ENCODE data around the gene TMTC1. TPM values are rescaled to one million over a fixed set of nuclear protein-coding genes. Genes with fewer than 3 reads are reported as not detected.

TMTC1 gene
- total RNA-seq, 1 experiment from 2014 or later = 4.8 TPM

- ChIA-PET CTCF (no interaction called here), POLR2A (ENCODE audit: unreplicated experiment) (no interaction called here)
- Histone ChIP-seq H3K27me3 (ENCODE audit: insufficient read depth, low read depth) (no peaks in the 10 kb centered on the region), H3K79me2 (ENCODE audit: low read depth) (no peaks in the 10 kb centered on the region), H3K4me1 (replicated peaks; ENCODE audit: insufficient read depth) (no peaks in the 10 kb centered on the region), H3K9me2 (ENCODE audit: insufficient read depth) (no peaks in the 10 kb centered on the region), H2AFZ (no peak overlapping the region), H3K4me2 (no peak overlapping the region), H3F3A (ENCODE audit: insufficient read depth, low read depth) (no peaks in the 10 kb centered on the region), H3K4me3 (no peak overlapping the region), H3K9me3 (ENCODE audit: insufficient read depth, low read depth) (no peaks in the 10 kb centered on the region), H3K27ac (no peak overlapping the region), H3K36me3 (ENCODE audit: low read depth) (no peaks in the 10 kb centered on the region), H4K20me1 (ENCODE audit: insufficient read depth) (no peaks in the 10 kb centered on the region)
- no peak for TF ChIP-seq EZH2 (IDR thresholded peaks at IDR 0.05; ENCODE audit: low read depth)
- no peak for TF ChIP-seq CTCF (conservative IDR thresholded peaks at IDR 0.05)
- DNase-seq = no peak
- intact Hi-C loops (cut with micrococcal nuclease; ENCODE audit: unreplicated experiment) = no loop called here
- no TSS peak for BruUV-seq (replicated peaks)
Observed at GRCh38 chr12:29591140-29592020, 192.4 kb downstream of the TMTC1 start.

- CTCF ChIA-PET = no interaction called here
- H3K36me3 ChIP-seq (ENCODE audit: low read depth) = no peaks in the 10 kb centered on the region
Observed at GRCh38 chr12:29589851-29590250, 193.9 kb downstream of the TMTC1 start.

GRCh38 chr12:29589286-29589820 lies 194.4 kb downstream of the TMTC1 start:
- Histone ChIP-seq H3K9me2 (ENCODE audit: insufficient read depth) (no peaks in the 10 kb centered on the region), H3K27ac (no peak overlapping the region), H3K4me1 (replicated peaks; ENCODE audit: insufficient read depth) (no peaks in the 10 kb centered on the region), H3K4me2 (no peak overlapping the region), H3K27me3 (ENCODE audit: insufficient read depth, low read depth) (no peaks in the 10 kb centered on the region), H3K79me2 (ENCODE audit: low read depth) (no peaks in the 10 kb centered on the region), H4K20me1 (ENCODE audit: insufficient read depth) (no peaks in the 10 kb centered on the region), H3K36me3 (ENCODE audit: low read depth) (no peaks in the 10 kb centered on the region), H3K9me3 (ENCODE audit: insufficient read depth, low read depth) (no peaks in the 10 kb centered on the region), H2AFZ (no peak overlapping the region), H3F3A (ENCODE audit: insufficient read depth, low read depth) (no peaks in the 10 kb centered on the region), H3K4me3 (no peak overlapping the region)
- DNase-seq = no peak
- BruUV-seq (replicated peaks) = no TSS peak
- ChIA-PET CTCF (no interaction called here), POLR2A (ENCODE audit: unreplicated experiment) (no interaction called here)
- intact Hi-C loops (cut with micrococcal nuclease; ENCODE audit: unreplicated experiment) = no loop called here
- TF ChIP-seq CTCF (conservative IDR thresholded peaks at IDR 0.05) (no peak), EZH2 (IDR thresholded peaks at IDR 0.05; ENCODE audit: low read depth) (no peak)

More at GRCh38 chr12:29589851-29590250, 193.9 kb downstream of the TMTC1 start:
- no TSS peak for BruUV-seq (replicated peaks)
- Histone ChIP-seq H3K27ac (no peak overlapping the region), H2AFZ (no peak overlapping the region), H3K27me3 (ENCODE audit: insufficient read depth, low read depth) (no peaks in the 10 kb centered on the region), H3K9me2 (ENCODE audit: insufficient read depth) (no peaks in the 10 kb centered on the region), H3K4me3 (no peak overlapping the region), H3K9me3 (ENCODE audit: insufficient read depth, low read depth) (no peaks in the 10 kb centered on the region), H3K4me2 (no peak overlapping the region), H3F3A (ENCODE audit: insufficient read depth, low read depth) (no peaks in the 10 kb centered on the region), H4K20me1 (ENCODE audit: insufficient read depth) (no peaks in the 10 kb centered on the region), H3K79me2 (ENCODE audit: low read depth) (no peaks in the 10 kb centered on the region), H3K4me1 (replicated peaks; ENCODE audit: insufficient read depth) (no peaks in the 10 kb centered on the region)
- POLR2A ChIA-PET (ENCODE audit: unreplicated experiment) = no interaction called here
- no peak for DNase-seq
- TF ChIP-seq EZH2 (IDR thresholded peaks at IDR 0.05; ENCODE audit: low read depth) (no peak), CTCF (conservative IDR thresholded peaks at IDR 0.05) (no peak)
- intact Hi-C loops (cut with micrococcal nuclease; ENCODE audit: unreplicated experiment) = no loop called here
